Adrenal gland (tissue), 12 donors: ENCODE measurements around the gene CEP170. TPM values are rescaled to one million over a fixed set of nuclear protein-coding genes. Genes with fewer than 3 reads are reported as not detected.

Experiments
- DNase-seq, 7 donors: peaks; one replicate each; pipeline ENCODE4 v3.0.0-alpha.2; 2019 to 2020
- H3K27ac ChIP-seq, 5 donors: fragments of 200-600 bp; sonication (generic) in 4 of 5; 1 replicate in 3 of 5; 2 replicates in 2 of 5; pipeline versions ENCODE4 v1.5.1 to v1.8.0; 2016 to 2020; ENCODE audit warnings: mild to moderate bottlenecking in 1 of 5
- H3K27me3 ChIP-seq: fragments of 200-600 bp; 2 replicates; pipeline ENCODE4 v1.8.0; 2021
- H3K36me3 ChIP-seq, 2 donors: fragments of 200-600 bp; replicated peaks in 1 of 2; 1 replicate in 1 of 2; 2 replicates in 1 of 2; pipeline versions ENCODE4 v1.5.1 to v1.8.0; 2018 to 2022
- H3K4me1 ChIP-seq, 2 donors: fragments of 200-600 bp; replicated peaks in 1 of 2; 1 replicate in 1 of 2; 2 replicates in 1 of 2; pipeline versions ENCODE4 v1.5.1 to v1.8.0; 2018 to 2021
- H3K4me3 ChIP-seq, 4 donors: fragments of 200-600 bp; sonication (generic) in 3 of 4; one replicate each; pipeline ENCODE4 v1.5.1; 2016 to 2018
- H3K9me3 ChIP-seq, 3 donors: fragments of 200-600 bp; sonication (generic) in 1 of 3; replicated peaks in 1 of 3; 1 replicate in 2 of 3; 2 replicates in 1 of 3; pipeline versions ENCODE4 v1.5.1 to v1.8.0; 2016 to 2021
- CTCF ChIP-seq, 6 experiments: fragments of 450-650 bp in 4 of 6; fragments of 200-600 bp in 2 of 6; sonication (generic) in 1 of 6; IDR thresholded peaks; 1 replicate in 5 of 6; 2 replicates in 1 of 6; pipeline versions ENCODE4 v1.5.1 to v1.8.0; 2016 to 2021; ENCODE audit warnings: antibody characterized with exemption in 6 of 6, mild to moderate bottlenecking in 2 of 6, moderate library complexity in 1 of 6
- POLR2A ChIP-seq, 2 donors: fragments of 450-650 bp; IDR thresholded peaks; one replicate each; pipeline ENCODE4 v1.6.1; 2017; ENCODE audit warnings: antibody characterized with exemption in 2 of 2, mild to moderate bottlenecking in 2 of 2, moderate library complexity in 1 of 2
- WGBS, 4 donors: extraction: QIAGEN DNeasy Blood & Tissue Kit in 2 of 4; methylation state at CpG; one replicate each; pipeline versions ENCODE4 v1.1.5 to v1.1.7; 2013 to 2017; 5-methylcytosine and 5-hydroxymethylcytosine counted together
- intact Hi-C, 2 donors: fragments of 100-400 bp; cut with DNase I; formaldehyde crosslinking; loops; one replicate each; pipeline versions ENCODE4 v1.14.1 to v1.15.0; 2022 to 2023
- polyA plus RNA-seq, 3 donors: library from polyadenylated mRNA; stranded (reverse); fragments of 200-250 nt in 2 of 3; fragments of 350-450 nt in 1 of 3; fragmentation: Illumina TruSeq in 1 of 3; extraction: RNeasy Lipid Tissue Mini Kit (QIAGEN cat#74804) in 1 of 3; gene quantifications; one replicate each; pipeline ENCODE4 v1.2.3, GENCODE V29; 2013 to 2014
- total RNA-seq, 9 donors: library from RNA; depleted of rRNA in 4 of 9; stranded (reverse); fragments of >200 nt in 4 of 9; fragments of 120-200 nt in 1 of 9; fragmentation: NEBNext Ultra II Directional in 1 of 9; extraction: Animal tissue kit (Norgen Biotek cat#: 25700) in 1 of 9; gene quantifications; one replicate each; pipeline versions ENCODE4 v1.1.0 to v1.2.4, GENCODE V29; 2013 to 2023
- donor health status: healthy with polysubstance abuse.
- donor health status: Bipolar disorder and iron deficiency.
- donor health status: DM: yes; HTN: yes; CAD: no.
- donor health status: DM: no; HTN: no; CAD: no.
- donor health status: DM: no; HTN: no; CAD: no.
- donor health status: DM: yes; HTN: yes; CAD: no.

CEP170 gene
- total and polyA plus RNA-seq, 12 donors = 15.5 to 56.2 (median 35.9) TPM

DNA sequence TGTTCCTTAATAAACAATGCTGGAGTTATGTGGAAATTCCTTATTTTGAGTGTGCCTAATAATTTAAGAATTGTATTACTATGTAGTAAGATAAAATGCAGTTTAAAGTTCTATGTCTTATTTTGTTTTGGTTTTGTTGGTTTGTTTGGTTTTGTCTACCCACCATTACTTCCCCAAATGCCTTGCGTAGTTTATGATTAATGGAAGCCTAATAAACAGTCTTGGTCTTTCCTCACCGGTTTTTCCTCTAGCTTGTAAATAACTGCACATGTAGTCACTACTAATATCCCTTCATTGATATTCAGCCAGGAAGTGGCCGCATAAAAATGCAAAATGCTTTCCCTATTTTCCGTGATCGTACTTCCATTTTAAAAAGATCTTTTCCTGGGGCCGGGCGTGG, 3.6 kb upstream of the CEP170 start:
- Histone ChIP-seq H3K4me1 (peaks cover 15 to 29% of the 10 kb centered on the region in 2 donors), H3K4me3 (no peak overlapping the region), H3K27me3 (no peaks in the 10 kb centered on the region), H3K27ac (no peak overlapping the region), H3K9me3 (no peaks in the 10 kb centered on the region), H3K36me3 (no peaks in the 10 kb centered on the region)
- TF ChIP-seq CTCF (IDR thresholded peaks at IDR 0.05) = no peak
- no peak for TF ChIP-seq POLR2A (IDR thresholded peaks at IDR 0.05)
- WGBS, 4 donors = 92 to 93% (median 93%) methylated on average over 7 of the region's 7 CpGs
- no peak for DNase-seq
- intact Hi-C loops = no loop called here

DNA sequence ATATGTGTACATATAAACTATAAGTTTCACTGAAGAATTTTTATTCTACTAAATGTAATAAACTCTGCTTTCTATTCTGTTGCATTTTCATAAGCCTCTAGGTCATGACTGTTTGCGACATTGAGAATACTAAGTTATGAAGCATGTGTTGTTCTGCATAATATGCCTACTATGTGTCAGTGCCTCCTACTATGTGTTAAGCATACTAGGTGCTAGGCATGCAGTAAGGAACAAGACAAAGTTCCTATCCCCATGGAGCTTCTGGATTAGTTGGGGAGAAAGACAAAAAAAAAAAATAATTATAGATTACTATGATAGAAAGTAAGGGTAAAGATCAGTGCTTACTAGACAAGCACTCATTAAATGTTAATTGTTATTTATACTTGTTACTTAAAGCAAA, 2.1 kb upstream of the CEP170 start:
- DNase-seq = no peak
- Histone ChIP-seq H3K36me3 (no peaks in the 10 kb centered on the region), H3K4me3 (peak overlapping the region in 1 of 4 donors; percentile 91), H3K4me1 (peaks cover 27 to 43% of the 10 kb centered on the region in 2 donors), H3K27me3 (no peaks in the 10 kb centered on the region), H3K27ac (no peak overlapping the region), H3K9me3 (no peaks in the 10 kb centered on the region)
- intact Hi-C loops = no loop called here
- no peak for TF ChIP-seq POLR2A (IDR thresholded peaks at IDR 0.05)
- WGBS, 4 donors = 88 to 96% (median 94%) methylated on average over 1 of the region's 1 CpG

DNA sequence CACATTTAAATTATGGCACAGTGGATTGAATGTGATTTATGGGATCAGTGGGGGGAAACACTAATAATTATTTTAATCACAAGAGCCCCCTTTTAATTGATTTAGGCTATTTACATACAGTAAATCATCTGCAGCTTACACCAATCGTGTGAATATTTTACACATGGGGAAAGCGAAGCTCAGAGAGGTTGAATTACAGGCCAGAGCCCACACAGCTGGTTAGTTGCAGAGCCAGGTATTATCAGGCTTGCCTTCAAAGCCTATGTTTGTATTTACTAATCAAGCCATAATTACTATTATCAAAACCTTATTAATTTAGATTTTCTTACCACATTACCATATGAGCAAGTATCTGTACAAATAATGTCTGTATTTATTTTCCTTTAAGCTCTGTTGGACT, 1.5 kb upstream of the CEP170 start:
- TF ChIP-seq POLR2A (IDR thresholded peaks at IDR 0.05) (no peak), CTCF (IDR thresholded peaks at IDR 0.05) (no peak)
- peak overlapping the region; percentile 83 to 99 (median 97) for H3K27ac ChIP-seq
- no peaks in the 10 kb centered on the region for H3K27me3 ChIP-seq
- DNase-seq = no peak
- 34 to 42% (median 37%) methylated on average over 2 of the region's 2 CpGs for WGBS, 4 donors
- H3K36me3 ChIP-seq = no peaks in the 10 kb centered on the region
- H3K9me3 ChIP-seq = no peaks in the 10 kb centered on the region
- intact Hi-C loops = no loop called here
- peaks cover 27 to 49% of the 10 kb centered on the region in 2 donors for H3K4me1 ChIP-seq
- peak overlapping the region in 3 of 4 donors; percentile 38 to 91 (median 64) for H3K4me3 ChIP-seq

DNA sequence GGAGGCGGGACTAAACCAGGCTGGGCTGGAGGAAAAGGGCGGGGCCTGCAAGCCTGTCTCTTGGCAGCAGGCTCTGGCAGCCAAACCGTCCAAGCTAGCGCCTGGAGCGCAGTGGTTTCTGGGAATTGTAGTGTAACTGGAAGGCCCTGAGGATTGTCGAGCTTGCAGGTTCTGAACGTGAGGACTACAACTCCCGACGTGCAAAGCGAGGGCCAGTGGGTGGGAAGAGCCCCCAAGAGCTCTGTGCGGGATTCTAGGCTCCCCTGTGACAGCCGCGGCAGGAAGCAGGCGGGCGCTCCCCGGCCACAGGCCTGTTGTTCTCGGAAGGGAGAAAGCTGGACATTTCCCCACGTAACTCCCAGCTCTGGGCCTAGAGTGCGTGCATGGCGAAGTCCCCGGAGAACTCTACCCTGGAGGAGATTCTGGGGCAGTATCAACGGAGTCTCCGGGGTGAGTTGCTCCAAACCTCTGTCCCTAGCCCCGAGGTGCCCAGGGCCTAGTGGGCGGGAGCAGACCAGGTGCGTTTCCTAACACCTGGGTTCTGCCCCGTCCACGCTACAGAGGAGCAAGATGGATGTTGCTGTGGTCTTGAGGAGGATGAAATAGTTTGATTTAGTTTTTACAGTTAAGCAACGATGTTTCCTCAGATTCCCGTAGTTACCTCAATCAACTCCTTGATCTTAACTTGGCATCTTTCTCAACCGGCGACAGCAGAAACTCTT, 871 bp upstream of the CEP170 start, which contains the start of gene SDCCAG8:
Gene SDCCAG8 (plus strand): TSS at position 251 of the 722 bp plus-strand sequence. CDS start 133 bp downstream, at position 384.
- no peak for TF ChIP-seq CTCF (IDR thresholded peaks at IDR 0.05)
- TF ChIP-seq POLR2A (IDR thresholded peaks at IDR 0.05) = peak; percentile 71 to 89
- no peaks in the 10 kb centered on the region for H3K9me3 ChIP-seq
- H3K27me3 ChIP-seq = no peaks in the 10 kb centered on the region
- H3K36me3 ChIP-seq = no peaks in the 10 kb centered on the region
- H3K4me3 ChIP-seq = peak within 1 kb of the TSS; percentile 64 to 94 (median 87)
- H3K4me1 ChIP-seq = peaks cover 27 to 52% of the 10 kb centered on the region in 2 donors
- DNase-seq = peak; percentile 98 to 100 (median 99)
- intact Hi-C loops = no loop called here
- H3K27ac ChIP-seq = peak within 1 kb of the TSS; percentile 83 to 99 (median 97)
- WGBS, 4 donors = 0 to 1% (median 0%) methylated on average over 20 to 32 of the region's 32 CpGs
